HepG2 (cell line): Measurements from ENCODE around the gene CSN3. TPM values are rescaled to one million over a fixed set of nuclear protein-coding genes. Genes with fewer than 3 reads are reported as not detected.

Experiments used
- CEBPG ChIP-seq: IDR thresholded peaks from 2 replicates; pipeline ENCODE4 v1.6.1; 2016
- FOXA1 ChIP-seq, 2 experiments: fragments of 450-650 bp in 1 of 2; sonication (generic) in 1 of 2; formaldehyde crosslinking in 1 of 2; IDR thresholded peaks; 2 replicates each; pipeline versions ENCODE4 v1.4.0 to v1.6.1; 2016 to 2020; ENCODE audit warnings: missing genetic modification reagents in 1 of 2
- FOXA3 ChIP-seq: IDR thresholded peaks from 2 replicates; pipeline ENCODE4 v1.6.1; 2016; ENCODE audit warnings: missing genetic modification reagents, missing compliant biosample characterization
- GATA4 ChIP-seq: sonication (generic); IDR thresholded peaks from 2 replicates; pipeline ENCODE4 v1.6.1; 2016; ENCODE audit warnings: antibody characterized with exemption, low read depth, borderline replicate concordance
- ISL2 ChIP-seq: sonication (generic); formaldehyde crosslinking; IDR thresholded peaks from 2 replicates; pipeline ENCODE4 v1.5.0; 2020; ENCODE audit warnings: missing genetic modification reagents
- JUN ChIP-seq: sonication (generic); formaldehyde crosslinking; IDR thresholded peaks from 2 replicates; pipeline ENCODE4 v1.4.0; 2020; ENCODE audit warnings: mild to moderate bottlenecking, missing genetic modification reagents
- KDM3A ChIP-seq: IDR thresholded peaks from 2 replicates; pipeline ENCODE4 v1.6.1; 2018; ENCODE audit warnings: low read depth, missing compliant biosample characterization
- RFX1 ChIP-seq: fragments of 450-650 bp; IDR thresholded peaks from 2 replicates; pipeline ENCODE4 v1.6.1; 2017
- SKI ChIP-seq: fragments of 450-650 bp; IDR thresholded peaks from one replicate; pipeline ENCODE4 v1.6.1; 2018; ENCODE audit warnings: mild to moderate bottlenecking; ENCODE audit not compliant: partially characterized antibody
- TGIF2 ChIP-seq: IDR thresholded peaks from 2 replicates; pipeline ENCODE4 v1.6.1; 2016; ENCODE audit warnings: control low read depth, missing compliant biosample characterization
- ZNF180 ChIP-seq: sonication (generic); formaldehyde crosslinking; IDR thresholded peaks from 2 replicates; pipeline ENCODE4 v1.4.0; 2020; ENCODE audit warnings: low read depth, missing genetic modification reagents, borderline replicate concordance
- ZNF232 ChIP-seq: sonication (generic); formaldehyde crosslinking; IDR thresholded peaks from 2 replicates; pipeline ENCODE4 v1.4.0; 2020; ENCODE audit warnings: missing genetic modification reagents, borderline replicate concordance
- ZNF263 ChIP-seq: sonication (generic); formaldehyde crosslinking; IDR thresholded peaks from 2 replicates; pipeline ENCODE4 v1.4.0; 2020; ENCODE audit warnings: missing genetic modification reagents
- ZNF335 ChIP-seq: sonication (generic); formaldehyde crosslinking; IDR thresholded peaks from 2 replicates; pipeline ENCODE4 v1.4.0; 2020; ENCODE audit warnings: missing genetic modification reagents
- ZNF510 ChIP-seq: sonication (generic); formaldehyde crosslinking; IDR thresholded peaks from 2 replicates; pipeline ENCODE4 v1.4.0; 2020; ENCODE audit warnings: low read depth, mild to moderate bottlenecking, missing genetic modification reagents
- ZNF703 ChIP-seq: sonication (generic); formaldehyde crosslinking; IDR thresholded peaks from 2 replicates; pipeline ENCODE4 v1.5.1; 2020; ENCODE audit warnings: missing genetic modification reagents, mild to moderate bottlenecking, moderate library complexity, borderline replicate concordance
- ZNF792 ChIP-seq: IDR thresholded peaks from 2 replicates; pipeline ENCODE4 v1.6.1; 2016
- polyA plus RNA-seq, 8 experiments: library from polyadenylated mRNA; depleted of rRNA in 3 of 8; stranded (reverse) in 7 of 8; unstranded in 1 of 8; fragments of >200 nt; fragmentation: Illumina TruSeq in 4 of 8; extraction: Trizol in 4 of 8; gene quantifications; 2 replicates each; pipeline versions ENCODE4 v1.2.1 to v1.2.3, GENCODE V29; 2011 to 2016; ENCODE audit warnings: low read depth in 4 of 8, missing spikeins in 1 of 8, mixed read lengths in 1 of 8; ENCODE audit not compliant: insufficient read depth in 1 of 8
- total RNA-seq, 5 experiments: library from RNA; depleted of rRNA; stranded (reverse); fragments of >200 nt; fragmentation: Illumina TruSeq; extraction: Trizol; gene quantifications; 2 replicates each; pipeline ENCODE4 v1.2.3, GENCODE V29; 2016; ENCODE audit warnings: low read depth in 1 of 5
- TF ChIP-seq, protein P1 (sequence below), 2 experiments: fragments of 450-650 bp in 1 of 2; sonication (generic) in 1 of 2; formaldehyde crosslinking; IDR thresholded peaks; 2 replicates each; pipeline versions ENCODE4 v1.5.0 to v1.8.0; 2020 to 2022; ENCODE audit warnings: mild to moderate bottlenecking in 1 of 2, missing genetic modification reagents in 1 of 2
- TF ChIP-seq, protein P2 (sequence below): sonication (generic); formaldehyde crosslinking; conservative IDR thresholded peaks from 2 replicates; pipeline ENCODE4 v1.4.0; 2020; ENCODE audit warnings: mild to moderate bottlenecking, missing genetic modification reagents, moderate library complexity
- TF ChIP-seq, protein P3 (sequence below): sonication (generic); formaldehyde crosslinking; IDR thresholded peaks from 2 replicates; pipeline ENCODE4 v1.5.1; 2020; ENCODE audit warnings: missing genetic modification reagents, mild to moderate bottlenecking, borderline replicate concordance
- TF ChIP-seq, protein P4 (sequence below): IDR thresholded peaks from 2 replicates; pipeline ENCODE4 v1.6.1; 2016; ENCODE audit warnings: low read depth
- TF ChIP-seq, protein P5 (sequence below): sonication (generic); formaldehyde crosslinking; IDR thresholded peaks from 2 replicates; pipeline ENCODE4 v1.4.0; 2020; ENCODE audit warnings: missing genetic modification reagents

The CSN3 gene
- total and polyA plus RNA-seq, 2 of the 13 experiments (the other 11 are each of a cell fraction or from before 2014, with no cell fraction given) = not detected

DNA sequence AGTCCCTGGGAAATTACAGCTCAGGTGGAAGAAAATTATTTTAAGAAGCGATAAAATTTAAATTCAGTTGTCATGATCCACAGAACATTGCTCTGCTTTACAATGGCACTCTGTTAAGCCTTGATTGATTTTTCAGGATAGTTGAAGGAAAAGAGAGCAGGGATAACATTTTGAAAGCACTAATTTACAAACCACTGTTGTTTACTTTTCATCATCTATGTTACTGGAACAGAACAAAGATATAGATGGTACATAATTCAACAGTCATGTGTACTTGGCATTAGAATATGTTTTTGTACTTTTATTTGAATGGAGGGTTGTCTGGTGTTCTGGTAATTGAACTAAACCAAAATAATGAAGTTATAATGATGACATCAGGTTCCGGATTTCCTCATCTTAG is 49.5 kb upstream of the CSN3 start (continued):
- TF ChIP-seq, protein P1, sequence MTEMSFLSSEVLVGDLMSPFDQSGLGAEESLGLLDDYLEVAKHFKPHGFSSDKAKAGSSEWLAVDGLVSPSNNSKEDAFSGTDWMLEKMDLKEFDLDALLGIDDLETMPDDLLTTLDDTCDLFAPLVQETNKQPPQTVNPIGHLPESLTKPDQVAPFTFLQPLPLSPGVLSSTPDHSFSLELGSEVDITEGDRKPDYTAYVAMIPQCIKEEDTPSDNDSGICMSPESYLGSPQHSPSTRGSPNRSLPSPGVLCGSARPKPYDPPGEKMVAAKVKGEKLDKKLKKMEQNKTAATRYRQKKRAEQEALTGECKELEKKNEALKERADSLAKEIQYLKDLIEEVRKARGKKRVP (CRISPR knock-in tag; IDR thresholded peaks at IDR 0.05) = peak in 1 of 2 experiments; percentile 94; a peak in 2 of 4 replicates
- no peak for TF ChIP-seq RFX1
- TF ChIP-seq TGIF2 (CRISPR knock-in tag) = 0 out of 2 replicates have a peak, but pooled peaks have one; percentile 28
- TF ChIP-seq ZNF703 (CRISPR knock-in tag) = no peak
- TF ChIP-seq ZNF180 = no peak
- no peak for TF ChIP-seq ZNF263 (CRISPR knock-in tag)
- TF ChIP-seq CEBPG = 0 out of 2 replicates have a peak, but pooled peaks have one; percentile 6
- no peak for TF ChIP-seq ZNF510 (CRISPR knock-in tag)
- TF ChIP-seq, protein P2, sequence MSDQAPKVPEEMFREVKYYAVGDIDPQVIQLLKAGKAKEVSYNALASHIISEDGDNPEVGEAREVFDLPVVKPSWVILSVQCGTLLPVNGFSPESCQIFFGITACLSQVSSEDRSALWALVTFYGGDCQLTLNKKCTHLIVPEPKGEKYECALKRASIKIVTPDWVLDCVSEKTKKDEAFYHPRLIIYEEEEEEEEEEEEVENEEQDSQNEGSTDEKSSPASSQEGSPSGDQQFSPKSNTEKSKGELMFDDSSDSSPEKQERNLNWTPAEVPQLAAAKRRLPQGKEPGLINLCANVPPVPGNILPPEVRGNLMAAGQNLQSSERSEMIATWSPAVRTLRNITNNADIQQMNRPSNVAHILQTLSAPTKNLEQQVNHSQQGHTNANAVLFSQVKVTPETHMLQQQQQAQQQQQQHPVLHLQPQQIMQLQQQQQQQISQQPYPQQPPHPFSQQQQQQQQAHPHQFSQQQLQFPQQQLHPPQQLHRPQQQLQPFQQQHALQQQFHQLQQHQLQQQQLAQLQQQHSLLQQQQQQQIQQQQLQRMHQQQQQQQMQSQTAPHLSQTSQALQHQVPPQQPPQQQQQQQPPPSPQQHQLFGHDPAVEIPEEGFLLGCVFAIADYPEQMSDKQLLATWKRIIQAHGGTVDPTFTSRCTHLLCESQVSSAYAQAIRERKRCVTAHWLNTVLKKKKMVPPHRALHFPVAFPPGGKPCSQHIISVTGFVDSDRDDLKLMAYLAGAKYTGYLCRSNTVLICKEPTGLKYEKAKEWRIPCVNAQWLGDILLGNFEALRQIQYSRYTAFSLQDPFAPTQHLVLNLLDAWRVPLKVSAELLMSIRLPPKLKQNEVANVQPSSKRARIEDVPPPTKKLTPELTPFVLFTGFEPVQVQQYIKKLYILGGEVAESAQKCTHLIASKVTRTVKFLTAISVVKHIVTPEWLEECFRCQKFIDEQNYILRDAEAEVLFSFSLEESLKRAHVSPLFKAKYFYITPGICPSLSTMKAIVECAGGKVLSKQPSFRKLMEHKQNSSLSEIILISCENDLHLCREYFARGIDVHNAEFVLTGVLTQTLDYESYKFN = no peak
- TF ChIP-seq GATA4 = peak; percentile 40; the same call in 1 of the 2 replicates
- TF ChIP-seq, protein P3, sequence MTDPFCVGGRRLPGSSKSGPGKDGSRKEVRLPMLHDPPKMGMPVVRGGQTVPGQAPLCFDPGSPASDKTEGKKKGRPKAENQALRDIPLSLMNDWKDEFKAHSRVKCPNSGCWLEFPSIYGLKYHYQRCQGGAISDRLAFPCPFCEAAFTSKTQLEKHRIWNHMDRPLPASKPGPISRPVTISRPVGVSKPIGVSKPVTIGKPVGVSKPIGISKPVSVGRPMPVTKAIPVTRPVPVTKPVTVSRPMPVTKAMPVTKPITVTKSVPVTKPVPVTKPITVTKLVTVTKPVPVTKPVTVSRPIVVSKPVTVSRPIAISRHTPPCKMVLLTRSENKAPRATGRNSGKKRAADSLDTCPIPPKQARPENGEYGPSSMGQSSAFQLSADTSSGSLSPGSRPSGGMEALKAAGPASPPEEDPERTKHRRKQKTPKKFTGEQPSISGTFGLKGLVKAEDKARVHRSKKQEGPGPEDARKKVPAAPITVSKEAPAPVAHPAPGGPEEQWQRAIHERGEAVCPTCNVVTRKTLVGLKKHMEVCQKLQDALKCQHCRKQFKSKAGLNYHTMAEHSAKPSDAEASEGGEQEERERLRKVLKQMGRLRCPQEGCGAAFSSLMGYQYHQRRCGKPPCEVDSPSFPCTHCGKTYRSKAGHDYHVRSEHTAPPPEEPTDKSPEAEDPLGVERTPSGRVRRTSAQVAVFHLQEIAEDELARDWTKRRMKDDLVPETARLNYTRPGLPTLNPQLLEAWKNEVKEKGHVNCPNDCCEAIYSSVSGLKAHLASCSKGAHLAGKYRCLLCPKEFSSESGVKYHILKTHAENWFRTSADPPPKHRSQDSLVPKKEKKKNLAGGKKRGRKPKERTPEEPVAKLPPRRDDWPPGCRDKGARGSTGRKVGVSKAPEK (CRISPR knock-in tag) = no peak
- no peak for TF ChIP-seq ZNF335 (CRISPR knock-in tag)
- peak; percentile 90 for TF ChIP-seq ISL2 (CRISPR knock-in tag)
- TF ChIP-seq, protein P4, sequence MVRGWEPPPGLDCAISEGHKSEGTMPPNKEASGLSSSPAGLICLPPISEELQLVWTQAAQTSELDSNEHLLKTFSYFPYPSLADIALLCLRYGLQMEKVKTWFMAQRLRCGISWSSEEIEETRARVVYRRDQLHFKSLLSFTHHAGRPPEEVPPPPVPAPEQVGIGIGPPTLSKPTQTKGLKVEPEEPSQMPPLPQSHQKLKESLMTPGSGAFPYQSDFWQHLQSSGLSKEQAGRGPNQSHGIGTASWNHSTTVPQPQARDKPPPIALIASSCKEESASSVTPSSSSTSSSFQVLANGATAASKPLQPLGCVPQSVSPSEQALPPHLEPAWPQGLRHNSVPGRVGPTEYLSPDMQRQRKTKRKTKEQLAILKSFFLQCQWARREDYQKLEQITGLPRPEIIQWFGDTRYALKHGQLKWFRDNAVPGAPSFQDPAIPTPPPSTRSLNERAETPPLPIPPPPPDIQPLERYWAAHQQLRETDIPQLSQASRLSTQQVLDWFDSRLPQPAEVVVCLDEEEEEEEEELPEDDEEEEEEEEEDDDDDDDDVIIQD (CRISPR knock-in tag) = peak; percentile 52; the same call in 1 of the 2 replicates
- no peak for TF ChIP-seq JUN (CRISPR knock-in tag)
- no peak for TF ChIP-seq KDM3A (CRISPR knock-in tag)
- no peak for TF ChIP-seq SKI
- no peak for TF ChIP-seq ZNF232
- no peak for TF ChIP-seq ZNF792 (CRISPR knock-in tag)
- TF ChIP-seq, protein P5, sequence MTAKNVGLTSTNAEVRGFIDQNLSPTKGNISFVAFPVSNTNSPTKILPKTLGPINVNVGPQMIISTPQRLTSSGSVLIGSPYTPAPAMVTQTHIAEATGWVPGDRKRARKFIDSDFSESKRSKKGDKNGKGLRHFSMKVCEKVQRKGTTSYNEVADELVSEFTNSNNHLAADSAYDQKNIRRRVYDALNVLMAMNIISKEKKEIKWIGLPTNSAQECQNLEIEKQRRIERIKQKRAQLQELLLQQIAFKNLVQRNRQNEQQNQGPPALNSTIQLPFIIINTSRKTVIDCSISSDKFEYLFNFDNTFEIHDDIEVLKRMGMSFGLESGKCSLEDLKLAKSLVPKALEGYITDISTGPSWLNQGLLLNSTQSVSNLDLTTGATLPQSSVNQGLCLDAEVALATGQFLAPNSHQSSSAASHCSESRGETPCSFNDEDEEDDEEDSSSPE (CRISPR knock-in tag) = no peak
- peak; percentile 34; the same call in 1 of the 2 replicates for TF ChIP-seq FOXA1 (IDR thresholded peaks at IDR 0.05)
- TF ChIP-seq FOXA1 (CRISPR knock-in tag; IDR thresholded peaks at IDR 0.05) = peak; percentile 78
- TF ChIP-seq FOXA3 = peak; percentile 97
